GM21447 (cell line): ENCODE data around the gene LRRTM3.

Experiments
- ATAC-seq: cut with Tn5 transposase; IDR thresholded peaks from one replicate; pipeline ENCODE4 v1.9.1; 2021; ENCODE audit not compliant: unreplicated experiment

LRRTM3 gene

DNA sequence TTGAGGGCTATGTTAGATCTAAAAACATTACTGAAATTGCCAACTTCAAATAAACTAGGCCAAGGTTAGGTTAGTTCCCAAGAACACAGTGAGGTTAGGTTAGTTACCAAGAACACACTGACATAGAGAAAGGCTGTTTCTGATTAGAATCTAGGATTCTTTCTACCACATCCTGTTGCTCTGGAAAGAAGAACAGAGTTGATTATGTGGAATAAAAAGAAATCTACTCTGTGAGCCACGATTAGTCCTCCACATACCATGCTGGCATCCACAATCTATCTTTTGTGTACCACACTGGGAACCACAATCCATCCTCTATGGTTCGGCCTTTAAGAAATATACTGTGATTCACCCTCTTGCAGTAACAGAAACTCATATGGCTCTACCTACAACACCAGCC lies 91.4 kb downstream of the LRRTM3 start:
- ATAC-seq, result no peak

DNA sequence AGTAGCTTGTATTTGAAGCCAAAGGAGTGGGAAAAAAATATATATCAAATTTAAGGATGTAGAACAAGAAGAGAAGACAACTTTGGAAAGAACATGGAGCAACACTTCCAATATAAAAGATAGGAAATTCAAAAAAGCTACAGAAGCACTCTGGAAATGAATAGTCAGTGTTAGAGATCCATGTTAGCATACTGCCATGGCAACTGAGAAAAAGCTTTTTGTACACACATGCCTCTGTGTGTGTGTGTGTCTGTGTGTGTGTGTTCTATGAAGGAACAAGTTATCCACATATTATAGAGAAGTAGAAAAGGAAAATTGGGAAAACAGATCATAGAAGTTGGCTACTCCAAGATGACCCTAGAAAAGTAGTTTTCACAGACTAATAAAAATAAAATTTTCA lies 96.3 kb downstream of the LRRTM3 start:
- no peak for ATAC-seq

DNA sequence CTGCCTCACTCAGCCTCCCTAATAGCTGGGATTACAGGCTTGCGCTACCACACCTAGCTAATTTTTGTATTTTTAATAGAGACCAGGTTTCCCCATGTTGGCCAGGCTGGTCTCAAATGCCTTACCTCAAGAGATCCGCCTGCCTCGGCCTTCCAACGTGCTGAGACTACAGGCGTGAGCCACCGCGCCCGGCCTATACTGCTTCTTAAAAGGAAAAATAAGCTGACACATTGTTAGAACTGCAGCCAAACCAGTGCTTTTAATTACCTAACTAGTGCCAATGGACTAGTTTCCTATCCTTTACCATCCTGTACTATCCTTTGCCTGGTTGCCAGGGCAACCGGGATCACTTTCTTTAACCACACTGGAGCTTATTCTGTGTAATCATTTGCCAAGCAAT lies 108.0 kb downstream of the LRRTM3 start:
- ATAC-seq, result no peak

DNA sequence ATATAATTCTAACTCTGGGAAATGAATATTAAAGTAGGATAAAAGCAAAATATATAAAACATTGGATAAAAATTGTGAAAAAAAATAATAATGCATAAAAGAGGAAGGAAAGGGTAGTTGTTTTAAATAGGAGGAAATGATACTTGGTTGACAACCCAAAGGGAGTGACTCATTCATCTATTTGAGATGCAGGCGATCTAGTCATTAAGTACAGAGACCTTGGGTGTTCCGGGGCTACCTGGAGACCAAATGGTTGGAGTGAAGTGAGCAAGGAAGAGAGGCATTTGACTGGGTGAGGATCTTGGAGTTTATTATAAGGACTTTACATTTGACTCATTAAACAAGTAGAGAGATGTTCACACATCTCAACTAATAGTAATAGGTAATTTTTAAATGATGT lies 111.0 kb downstream of the LRRTM3 start:
- ATAC-seq, result no peak

DNA sequence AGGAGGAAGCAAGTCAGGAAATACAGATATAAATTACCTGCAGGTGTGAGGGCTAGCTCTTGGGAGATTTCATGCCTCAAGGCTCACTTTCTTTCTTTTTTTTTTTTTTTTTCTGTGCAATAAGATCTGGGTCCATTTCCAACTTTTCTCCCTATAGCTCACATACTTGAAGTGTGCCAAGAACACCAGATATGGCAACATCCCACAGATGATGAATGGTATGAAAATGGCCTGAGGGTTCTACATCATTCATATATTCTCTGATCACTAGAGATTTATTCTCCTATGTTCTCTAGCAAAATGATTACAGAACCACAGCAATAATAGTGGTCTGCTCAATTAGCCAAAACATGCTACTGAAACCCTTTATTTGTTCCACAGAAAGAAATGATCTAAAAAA lies 117.2 kb downstream of the LRRTM3 start:
- ATAC-seq, result no peak

DNA sequence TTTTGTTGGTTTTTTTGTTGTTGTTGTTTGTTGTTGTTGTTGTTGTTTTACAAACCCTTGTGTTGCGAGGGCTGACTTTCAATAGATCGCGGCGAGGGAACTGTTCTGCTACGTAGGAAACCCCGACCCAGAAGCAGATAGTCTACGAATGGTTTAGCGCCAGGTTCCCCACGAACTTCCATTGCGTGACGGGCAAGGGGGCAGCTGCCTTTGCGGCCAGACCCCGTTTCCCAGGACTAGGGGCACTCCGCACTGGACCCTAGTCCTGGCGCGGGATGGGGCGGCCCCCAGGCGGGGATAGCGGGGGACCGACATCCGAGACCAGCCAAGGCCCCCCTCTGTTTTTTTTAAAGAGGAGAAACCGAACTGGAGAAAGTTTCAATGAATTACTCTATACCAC lies 119.6 kb downstream of the LRRTM3 start:
- ATAC-seq, result no peak

DNA sequence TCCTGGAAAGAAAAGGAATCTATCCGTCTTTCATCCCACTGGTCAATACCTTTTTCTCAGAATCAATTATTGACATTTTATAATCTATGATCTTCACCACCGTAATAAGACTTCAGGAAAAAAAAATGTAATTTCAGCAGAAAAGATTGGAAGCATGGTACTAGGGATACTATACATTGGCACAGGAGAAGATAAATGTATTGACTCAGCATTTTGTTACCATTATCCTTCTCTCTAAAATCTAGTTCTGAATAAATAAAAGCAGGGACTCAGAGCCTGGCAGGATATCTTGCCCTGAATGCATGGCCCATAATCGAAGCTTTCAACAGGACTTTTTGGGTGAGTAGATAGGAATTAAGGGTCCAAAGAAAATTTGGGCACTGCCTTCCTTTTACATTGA lies 120.7 kb downstream of the LRRTM3 start:
- no peak for ATAC-seq

DNA sequence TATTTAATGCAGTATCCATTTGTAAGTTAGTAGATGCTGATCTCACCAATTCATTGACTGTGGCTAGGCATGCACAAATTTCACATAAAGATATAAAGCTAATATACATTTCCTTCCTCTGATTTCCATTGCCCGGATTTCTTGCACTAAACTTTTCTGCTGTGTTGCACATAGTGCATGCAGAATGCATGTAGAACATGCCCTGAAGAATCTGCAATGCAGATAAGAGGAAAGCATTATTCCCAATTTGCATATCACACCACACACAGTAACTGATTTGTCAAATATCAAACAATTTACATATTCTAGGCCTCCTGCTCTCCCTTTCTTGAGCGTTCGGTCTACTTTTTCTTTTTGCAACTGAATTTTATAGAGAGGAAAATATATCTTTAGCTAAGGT lies 124.2 kb downstream of the LRRTM3 start:
- ATAC-seq, result no peak

DNA sequence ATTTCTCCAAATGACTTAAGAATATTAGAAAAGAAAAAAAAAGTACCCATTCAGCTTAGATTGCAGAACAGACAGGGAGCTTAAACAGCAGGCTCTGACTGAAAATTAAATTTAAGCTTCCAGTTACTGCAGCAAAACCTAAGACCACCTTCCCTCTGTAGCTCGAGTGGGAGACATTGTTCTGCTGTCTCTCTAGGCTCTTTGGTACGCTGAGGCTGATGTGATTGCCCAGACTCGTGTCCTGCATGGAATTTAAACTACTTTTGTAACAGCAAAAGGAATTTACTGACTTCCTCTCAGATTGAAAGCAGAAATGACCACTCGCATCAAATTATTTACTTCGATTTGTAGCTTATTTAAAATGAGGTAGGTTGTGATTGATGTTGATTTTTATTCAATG lies 124.6 kb downstream of the LRRTM3 start:
- ATAC-seq, result no peak

DNA sequence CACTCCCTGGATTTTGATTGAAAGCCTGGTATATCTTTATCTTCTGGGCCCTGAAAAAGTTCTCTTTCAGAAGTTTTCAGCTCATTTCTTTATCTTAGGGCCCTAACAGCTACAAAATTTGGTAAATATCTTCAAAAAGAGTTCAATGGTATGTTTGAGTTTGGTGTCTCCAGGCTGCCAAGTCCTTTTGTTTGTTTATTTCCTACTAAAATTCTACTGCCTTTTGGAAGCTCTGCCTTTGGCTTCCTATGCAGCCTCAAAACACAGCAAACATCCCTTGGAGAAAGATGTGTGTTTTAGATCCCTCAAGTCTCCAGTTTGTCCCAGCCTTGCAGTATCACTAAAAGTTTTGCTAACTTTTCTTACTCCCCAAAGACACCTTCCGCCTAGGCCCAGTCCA lies 146.8 kb downstream of the LRRTM3 start:
- ATAC-seq, result no peak

DNA sequence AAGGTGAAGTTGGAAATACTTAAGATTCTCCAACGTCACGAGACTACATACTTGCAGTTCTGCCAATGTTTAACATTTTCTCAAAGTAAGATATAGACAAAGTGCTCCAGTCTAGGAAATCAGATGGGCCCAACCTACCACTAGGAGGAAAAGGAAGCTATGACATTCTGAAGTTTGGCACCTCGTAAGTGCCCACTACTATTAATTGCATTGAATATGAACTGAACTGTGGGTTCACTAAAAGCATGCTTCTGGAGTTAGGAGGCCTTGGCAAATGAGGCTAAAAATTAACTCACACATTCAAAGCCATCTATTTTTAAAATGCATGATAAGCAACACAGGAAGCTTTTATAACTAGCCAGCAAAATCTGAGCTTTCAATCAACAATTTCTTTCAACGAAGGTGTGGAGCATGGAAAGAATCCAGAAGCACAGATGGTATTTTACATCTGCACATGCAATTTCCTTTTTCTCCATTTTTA lies 149.7 kb downstream of the LRRTM3 start:
- ATAC-seq, result no peak

DNA sequence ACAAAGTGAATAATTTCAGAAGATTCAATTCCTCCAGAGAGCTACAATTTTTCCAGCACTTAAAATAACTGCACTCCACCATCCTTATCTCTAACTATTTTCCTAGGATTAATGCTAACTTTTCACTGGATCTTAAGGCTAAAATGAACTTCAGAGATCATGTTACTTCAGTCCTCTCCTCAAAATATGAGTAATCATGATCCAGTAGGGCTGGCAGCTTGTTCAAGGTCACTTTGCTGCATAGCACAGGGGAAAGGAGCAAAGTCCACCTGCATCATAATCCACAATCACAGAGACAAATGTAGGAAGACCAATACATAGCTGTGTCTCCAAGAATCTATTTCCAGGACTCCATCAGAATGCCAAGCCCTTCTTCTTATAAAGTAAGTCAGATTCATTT lies 150.3 kb downstream of the LRRTM3 start:
- no peak for ATAC-seq

DNA sequence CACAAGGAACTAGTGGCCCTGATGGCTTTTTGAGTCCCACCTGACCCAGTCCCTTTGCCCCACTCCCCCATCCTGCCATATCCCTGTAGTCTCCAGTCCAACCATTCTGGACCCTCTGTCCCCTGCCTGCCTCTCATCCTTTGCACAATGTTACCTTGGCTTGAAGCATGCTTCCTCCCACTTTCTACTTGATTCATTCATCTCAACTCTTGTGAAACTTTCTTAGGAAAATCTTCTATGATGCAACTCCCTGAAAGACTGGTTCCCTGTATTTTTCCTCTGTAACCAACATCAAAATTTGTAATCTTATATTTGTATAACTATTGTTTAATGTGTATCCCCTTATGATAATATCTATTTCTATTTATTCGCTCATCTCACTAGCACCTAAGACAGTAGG lies 151.5 kb downstream of the LRRTM3 start:
- no peak for ATAC-seq

DNA sequence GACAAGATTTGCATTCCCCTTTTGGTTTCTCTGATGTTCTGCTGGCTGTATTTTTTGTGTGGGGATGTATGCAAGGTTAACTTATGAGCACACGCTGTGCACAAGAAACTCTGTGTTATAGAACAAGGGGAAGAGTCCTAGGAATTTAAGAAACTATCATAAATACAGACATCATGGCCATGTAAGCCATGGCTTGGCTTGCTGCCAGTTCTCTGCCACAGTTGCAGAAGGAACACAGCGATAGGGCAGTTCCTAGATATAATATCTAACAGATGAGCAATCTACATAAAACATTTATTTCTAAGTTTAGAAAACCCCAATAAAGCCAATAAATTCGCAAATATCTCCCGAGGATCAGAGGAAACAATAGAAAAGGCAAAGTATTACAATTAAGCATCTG lies 153.3 kb downstream of the LRRTM3 start:
- ATAC-seq, result no peak

DNA sequence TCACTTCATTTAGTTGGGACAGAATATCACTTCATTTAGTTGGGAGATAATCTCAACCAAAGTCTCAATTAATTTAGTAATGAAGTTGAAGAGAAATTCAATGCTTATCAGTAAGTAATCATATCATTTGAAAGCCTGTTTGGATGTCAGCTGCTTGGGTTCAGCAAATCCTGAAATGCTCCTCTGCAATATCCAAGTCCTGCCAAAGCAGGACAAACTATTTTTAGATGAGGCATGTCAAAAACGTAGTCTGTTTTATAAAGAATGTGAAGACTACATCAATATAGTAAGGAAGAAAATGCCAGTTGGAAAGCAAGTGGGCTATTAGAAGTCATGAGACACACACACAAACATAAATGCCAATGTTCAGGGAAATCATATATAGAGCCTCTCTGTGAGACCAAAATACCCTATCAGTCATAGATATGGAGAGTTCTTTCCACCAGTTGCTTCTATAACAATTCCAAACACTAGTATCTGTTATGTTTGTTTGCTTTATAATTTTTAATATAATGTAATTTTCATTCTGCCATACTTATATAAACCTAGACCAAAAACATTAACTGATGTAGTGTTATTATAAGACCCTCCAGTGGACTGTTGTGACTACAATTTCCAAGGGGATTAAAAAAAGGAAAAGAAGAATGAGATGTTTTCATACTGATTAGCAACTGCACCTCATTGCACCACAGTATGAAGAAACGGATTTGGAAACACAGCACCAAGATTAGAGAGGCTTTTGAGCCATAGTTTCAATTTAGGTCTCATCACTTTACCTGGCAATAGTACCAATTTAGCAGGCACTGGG lies 160.7 kb downstream of the LRRTM3 start:
- ATAC-seq, result no peak

DNA sequence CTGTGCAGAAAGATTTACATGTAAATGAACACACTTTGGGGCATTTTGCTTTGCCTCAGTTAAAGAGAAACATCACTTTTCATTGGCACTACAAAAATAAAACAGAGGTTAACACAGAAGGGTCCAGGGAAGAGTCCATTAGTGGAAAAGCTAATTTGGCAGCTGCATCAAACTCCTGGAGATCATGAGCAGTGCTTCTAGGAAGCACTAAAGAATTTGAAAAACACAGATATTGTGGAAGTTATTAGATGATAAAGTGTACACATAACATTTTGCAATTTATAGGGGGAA lies 161.2 kb downstream of the LRRTM3 start:
- ATAC-seq, result no peak

DNA sequence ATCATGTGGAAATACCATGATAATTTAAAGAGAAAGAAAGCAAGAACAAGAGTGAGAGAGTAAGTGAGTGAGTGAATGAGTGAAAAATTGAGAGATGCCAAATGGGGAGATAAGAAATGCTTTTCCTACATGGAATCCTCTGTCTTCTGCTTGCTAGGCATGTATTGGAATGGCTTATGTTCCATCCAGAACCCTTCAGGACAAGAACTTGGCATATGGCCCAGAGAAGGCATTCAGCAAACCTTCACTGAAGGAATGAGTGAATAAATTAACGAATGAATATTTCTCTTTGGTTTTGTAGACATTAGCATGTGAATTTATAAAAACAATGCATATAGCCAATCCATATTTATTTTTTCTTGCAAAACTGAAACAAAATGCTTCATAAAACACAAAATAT lies 162.2 kb downstream of the LRRTM3 start:
- ATAC-seq, result no peak

DNA sequence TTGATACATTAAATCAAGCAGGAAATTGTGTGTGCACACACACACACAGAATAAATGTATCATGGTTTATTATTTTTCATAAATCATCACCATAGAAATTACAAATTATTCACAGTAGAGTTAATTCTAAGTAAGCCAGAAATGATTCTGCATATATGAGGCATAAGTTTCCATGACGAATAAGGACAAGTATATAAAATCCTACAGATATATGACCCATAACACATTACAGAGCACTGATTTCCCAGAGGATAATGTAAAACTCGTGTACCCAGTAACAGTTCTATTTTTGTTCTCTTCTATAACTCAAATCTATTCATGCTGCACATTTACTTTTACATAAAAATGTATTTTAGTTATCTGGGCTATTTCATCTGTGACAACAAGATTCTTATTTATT lies 169.7 kb downstream of the LRRTM3 start:
- ATAC-seq, result no peak

DNA sequence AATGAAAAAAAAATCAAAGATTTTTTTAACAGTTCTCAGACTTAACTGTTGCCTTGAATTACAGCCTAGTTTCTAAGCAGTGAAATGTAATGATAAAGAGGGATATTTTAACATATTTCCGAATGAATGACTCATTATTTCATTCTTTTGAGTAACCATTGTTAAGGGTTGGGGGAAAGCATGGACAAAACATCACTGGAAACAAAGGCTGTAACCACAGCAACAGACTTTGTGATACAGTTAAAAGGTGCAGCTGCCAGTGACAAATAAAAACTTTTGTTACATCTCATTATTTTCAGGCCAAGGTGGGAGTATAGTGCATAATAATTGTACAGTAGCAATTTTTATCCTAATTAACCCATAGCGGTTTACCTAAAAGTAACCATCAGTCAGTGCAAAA lies 172.6 kb downstream of the LRRTM3 start:
- ATAC-seq, result no peak

DNA sequence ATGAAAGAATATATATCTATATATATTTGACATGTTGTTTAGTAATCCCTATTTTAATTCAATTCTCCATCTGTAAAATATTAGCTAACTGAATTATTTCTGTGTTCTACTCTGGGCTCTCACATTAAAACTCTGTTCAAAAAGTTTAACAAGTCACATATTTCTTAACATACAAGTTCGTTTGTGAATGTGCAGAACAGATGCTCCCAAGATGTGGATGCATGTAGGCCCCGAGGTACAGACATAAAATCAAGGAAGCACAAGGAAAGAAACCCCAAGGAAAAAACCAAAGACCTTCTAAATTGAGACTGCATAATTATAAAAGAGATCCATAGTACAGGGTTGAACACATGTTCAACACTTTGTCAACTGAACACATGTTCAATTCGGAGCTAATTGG lies 175.1 kb downstream of the LRRTM3 start:
- no peak for ATAC-seq

DNA sequence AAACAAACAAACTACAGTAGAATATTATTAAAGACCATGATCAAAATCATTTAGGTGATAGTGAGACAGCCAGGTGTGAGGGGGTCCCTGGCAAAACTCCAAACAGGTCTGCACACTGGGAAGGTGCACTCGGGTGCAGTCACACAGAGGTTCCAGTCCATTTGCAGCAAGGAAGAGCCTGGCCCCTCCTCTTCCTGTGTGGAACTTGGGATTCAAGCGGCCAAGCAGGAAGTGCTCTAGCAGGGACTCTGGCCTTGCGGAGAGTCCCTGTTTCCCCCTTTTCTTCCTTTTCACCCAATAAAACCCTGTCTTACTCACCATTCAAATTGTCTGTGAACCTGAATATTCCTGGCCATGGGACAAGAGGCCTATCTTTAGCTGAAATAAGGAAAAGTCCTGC lies 181.8 kb downstream of the LRRTM3 start:
- no peak for ATAC-seq

DNA sequence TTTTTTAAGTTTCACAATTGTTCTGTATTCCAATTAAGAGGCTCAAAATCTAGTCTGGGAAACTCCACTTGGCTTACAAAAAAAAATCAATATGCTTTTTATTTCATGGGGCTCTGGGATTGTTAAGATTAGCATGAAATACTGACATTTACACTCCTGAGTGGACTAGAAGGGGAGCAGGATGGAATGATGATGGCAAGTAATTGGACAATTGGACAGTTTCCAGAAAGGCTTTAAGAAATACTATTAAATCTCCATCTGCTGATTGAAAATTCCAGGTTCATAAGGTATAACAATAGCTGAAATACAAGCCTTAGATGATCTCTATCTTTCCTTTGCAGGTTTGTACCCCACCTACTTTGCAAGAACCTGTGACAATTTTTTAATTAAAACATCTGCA lies 184.4 kb downstream of the LRRTM3 start:
- no peak for ATAC-seq

DNA sequence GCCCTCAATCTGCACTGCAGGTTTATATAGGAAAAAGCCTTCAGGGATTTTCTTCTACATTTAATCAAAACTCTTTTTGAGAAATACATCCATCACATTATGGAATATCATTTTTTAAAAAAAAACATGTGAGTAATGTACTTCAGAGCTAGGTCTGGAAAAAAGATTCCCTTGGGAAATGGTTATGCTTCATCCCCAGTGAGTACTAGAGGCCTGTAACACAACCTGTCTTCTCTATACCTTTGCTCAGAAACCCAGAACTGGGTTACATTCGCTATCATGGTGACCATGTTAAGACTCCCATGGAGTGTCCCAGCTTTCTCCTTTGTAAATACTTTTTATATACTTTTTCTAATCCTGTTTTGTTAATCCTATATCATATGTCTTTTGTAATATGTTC lies 186.9 kb downstream of the LRRTM3 start:
- ATAC-seq, result no peak
